Measurements from ENCODE around the gene PMIS2.

DNA sequence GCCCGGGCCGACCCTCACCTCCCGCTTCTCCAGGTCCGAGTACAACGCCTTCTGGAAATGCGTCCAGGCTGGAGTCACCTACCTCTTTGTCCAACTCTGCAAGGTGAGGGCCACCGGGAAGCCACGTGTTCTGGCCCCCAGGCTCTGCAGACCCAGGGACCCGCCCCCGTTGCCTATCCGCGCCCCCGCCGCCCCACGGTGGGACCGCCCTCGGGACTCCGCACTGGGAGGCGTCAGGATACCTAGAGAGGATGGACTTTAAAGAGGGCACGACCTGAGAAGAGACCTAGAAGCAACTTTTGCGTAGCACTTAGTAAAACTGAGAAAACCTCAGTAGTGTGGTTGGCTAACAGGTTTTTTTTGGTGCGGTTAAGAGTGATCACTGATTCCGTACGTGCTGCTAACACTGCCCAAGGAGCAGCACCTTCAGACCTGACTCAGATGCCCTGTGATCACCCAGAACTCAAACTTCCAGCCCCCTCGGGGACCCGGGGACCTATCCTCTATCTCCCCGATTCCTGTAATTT lies 40.1 kb upstream of the PMIS2 start:
- no peak for TF ChIP-seq POLR2A (IDR thresholded peaks at IDR 0.05)
- TF ChIP-seq, protein P1, sequence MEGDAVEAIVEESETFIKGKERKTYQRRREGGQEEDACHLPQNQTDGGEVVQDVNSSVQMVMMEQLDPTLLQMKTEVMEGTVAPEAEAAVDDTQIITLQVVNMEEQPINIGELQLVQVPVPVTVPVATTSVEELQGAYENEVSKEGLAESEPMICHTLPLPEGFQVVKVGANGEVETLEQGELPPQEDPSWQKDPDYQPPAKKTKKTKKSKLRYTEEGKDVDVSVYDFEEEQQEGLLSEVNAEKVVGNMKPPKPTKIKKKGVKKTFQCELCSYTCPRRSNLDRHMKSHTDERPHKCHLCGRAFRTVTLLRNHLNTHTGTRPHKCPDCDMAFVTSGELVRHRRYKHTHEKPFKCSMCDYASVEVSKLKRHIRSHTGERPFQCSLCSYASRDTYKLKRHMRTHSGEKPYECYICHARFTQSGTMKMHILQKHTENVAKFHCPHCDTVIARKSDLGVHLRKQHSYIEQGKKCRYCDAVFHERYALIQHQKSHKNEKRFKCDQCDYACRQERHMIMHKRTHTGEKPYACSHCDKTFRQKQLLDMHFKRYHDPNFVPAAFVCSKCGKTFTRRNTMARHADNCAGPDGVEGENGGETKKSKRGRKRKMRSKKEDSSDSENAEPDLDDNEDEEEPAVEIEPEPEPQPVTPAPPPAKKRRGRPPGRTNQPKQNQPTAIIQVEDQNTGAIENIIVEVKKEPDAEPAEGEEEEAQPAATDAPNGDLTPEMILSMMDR (IDR thresholded peaks at IDR 0.05) = no peak
- no peak for TF ChIP-seq EP300 (IDR thresholded peaks at IDR 0.05)
- no peak for TF ChIP-seq POLR2AphosphoS5 (IDR thresholded peaks at IDR 0.05)
